HG03039 (cell line): ENCODE data around the gene GALNT2.

Experiments
- ATAC-seq: cut with Tn5 transposase; IDR thresholded peaks from one replicate; pipeline ENCODE4 v1.9.1; 2021; ENCODE audit warnings: mild to moderate bottlenecking, moderate library complexity; ENCODE audit not compliant: unreplicated experiment

Gene GALNT2

GRCh38 chr1:230270185-230270558 is 203.1 kb downstream of the GALNT2 start:
- no peak for ATAC-seq

GRCh38 chr1:230270559-230271281 is 203.7 kb downstream of the GALNT2 start:
- no peak for ATAC-seq

GRCh38 chr1:230271300-230272035 is 204.4 kb downstream of the GALNT2 start:
- no peak for ATAC-seq

- ATAC-seq, result no peak
Measured at GRCh38 chr1:230272557-230272956, 205.5 kb downstream of the GALNT2 start.

GRCh38 chr1:230273141-230273710 is 206.2 kb downstream of the GALNT2 start:
- ATAC-seq, result no peak

- ATAC-seq, result no peak
Measured at GRCh38 chr1:230274254-230274653, 207.2 kb downstream of the GALNT2 start.

GRCh38 chr1:230276401-230276800 is 209.4 kb downstream of the GALNT2 start:
- ATAC-seq, result no peak

GRCh38 chr1:230277201-230278025 is 210.4 kb downstream of the GALNT2 start:
- no peak for ATAC-seq

- no peak for ATAC-seq
Measured at GRCh38 chr1:230278376-230278775, 211.3 kb downstream of the GALNT2 start.

GRCh38 chr1:230278871-230279582 is 212.0 kb downstream of the GALNT2 start:
- no peak for ATAC-seq

- ATAC-seq, result no peak
Measured at GRCh38 chr1:230279583-230279945, 212.5 kb downstream of the GALNT2 start.

- no peak for ATAC-seq
Measured at GRCh38 chr1:230280054-230280795, 213.2 kb downstream of the GALNT2 start.

- ATAC-seq, result no peak
Measured at GRCh38 chr1:230280906-230281413, 213.9 kb downstream of the GALNT2 start.

- ATAC-seq, result no peak
Measured at GRCh38 chr1:230281556-230281955, 214.5 kb downstream of the GALNT2 start.

GRCh38 chr1:230282157-230282556 is 215.1 kb downstream of the GALNT2 start:
- no peak for ATAC-seq

- no peak for ATAC-seq
Measured at GRCh38 chr1:230283678-230284077, 216.6 kb downstream of the GALNT2 start.

- ATAC-seq, result no peak
Measured at GRCh38 chr1:230284891-230285290, 217.9 kb downstream of the GALNT2 start.

GRCh38 chr1:230285351-230285750 is 218.3 kb downstream of the GALNT2 start:
- no peak for ATAC-seq

GRCh38 chr1:230286166-230286889 is 219.3 kb downstream of the GALNT2 start:
- ATAC-seq, result no peak
